Sigmoid colon (tissue), 4 donors: ENCODE measurements around the gene OPA3.

Experiments
- POLR2AphosphoS5 ChIP-seq, 4 donors: sonication (generic); formaldehyde crosslinking; IDR thresholded peaks; one replicate each; pipeline ENCODE4 v1.6.1; 2017; ENCODE audit warnings: antibody characterized with exemption in 4 of 4
- TF ChIP-seq, protein P1 (sequence below), 4 experiments: fragments of 450-650 bp in 3 of 4; fragments of 200-600 bp in 1 of 4; IDR thresholded peaks; one replicate each; pipeline ENCODE4 v1.5.1; 2016 to 2019; ENCODE audit warnings: antibody characterized with exemption in 4 of 4, mild to moderate bottlenecking in 3 of 4, moderate library complexity in 2 of 4

DNA sequence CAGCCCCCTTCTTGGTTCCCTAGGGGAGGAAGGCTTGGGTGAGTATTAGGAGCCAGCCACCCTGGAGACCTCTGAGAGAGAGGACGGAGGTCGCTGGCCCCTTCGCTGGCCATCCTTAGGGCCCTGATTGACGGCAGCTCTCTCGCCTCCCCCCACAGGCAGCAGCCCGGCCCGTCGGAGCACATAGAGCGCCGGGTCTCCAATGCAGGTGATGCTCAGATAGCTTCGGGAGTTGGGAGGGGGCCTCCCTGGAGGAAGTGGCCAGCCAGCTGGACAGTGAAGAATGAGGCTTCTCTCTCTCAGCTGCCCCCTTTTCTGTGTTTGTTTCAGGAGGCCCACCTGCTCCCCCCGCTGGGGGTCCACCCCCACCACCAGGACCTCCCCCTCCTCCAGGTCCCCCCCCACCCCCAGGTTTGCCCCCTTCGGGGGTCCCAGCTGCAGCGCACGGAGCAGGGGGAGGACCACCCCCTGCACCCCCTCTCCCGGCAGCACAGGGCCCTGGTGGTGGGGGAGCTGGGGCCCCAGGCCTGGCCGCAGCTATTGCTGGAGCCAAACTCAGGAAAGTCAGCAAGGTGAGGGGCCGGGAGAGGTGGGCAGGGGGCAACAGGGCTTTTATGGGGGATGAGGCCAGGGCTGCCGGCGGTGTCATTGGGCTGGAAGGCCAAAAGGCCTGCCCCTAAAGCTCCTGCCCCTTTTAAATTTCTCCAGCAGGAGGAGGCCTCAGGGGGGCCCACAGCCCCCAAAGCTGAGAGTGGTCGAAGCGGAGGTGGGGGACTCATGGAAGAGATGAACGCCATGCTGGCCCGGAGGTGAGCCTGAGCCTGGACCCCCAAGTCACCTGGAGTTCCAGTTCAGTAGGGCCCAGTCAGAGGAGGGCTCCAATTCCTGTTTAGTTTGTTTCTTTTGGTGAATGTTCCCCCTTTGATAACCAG is 62.3 kb downstream of the OPA3 start:
- TF ChIP-seq POLR2AphosphoS5 (IDR thresholded peaks at IDR 0.05), result no peak
- TF ChIP-seq, protein P1, sequence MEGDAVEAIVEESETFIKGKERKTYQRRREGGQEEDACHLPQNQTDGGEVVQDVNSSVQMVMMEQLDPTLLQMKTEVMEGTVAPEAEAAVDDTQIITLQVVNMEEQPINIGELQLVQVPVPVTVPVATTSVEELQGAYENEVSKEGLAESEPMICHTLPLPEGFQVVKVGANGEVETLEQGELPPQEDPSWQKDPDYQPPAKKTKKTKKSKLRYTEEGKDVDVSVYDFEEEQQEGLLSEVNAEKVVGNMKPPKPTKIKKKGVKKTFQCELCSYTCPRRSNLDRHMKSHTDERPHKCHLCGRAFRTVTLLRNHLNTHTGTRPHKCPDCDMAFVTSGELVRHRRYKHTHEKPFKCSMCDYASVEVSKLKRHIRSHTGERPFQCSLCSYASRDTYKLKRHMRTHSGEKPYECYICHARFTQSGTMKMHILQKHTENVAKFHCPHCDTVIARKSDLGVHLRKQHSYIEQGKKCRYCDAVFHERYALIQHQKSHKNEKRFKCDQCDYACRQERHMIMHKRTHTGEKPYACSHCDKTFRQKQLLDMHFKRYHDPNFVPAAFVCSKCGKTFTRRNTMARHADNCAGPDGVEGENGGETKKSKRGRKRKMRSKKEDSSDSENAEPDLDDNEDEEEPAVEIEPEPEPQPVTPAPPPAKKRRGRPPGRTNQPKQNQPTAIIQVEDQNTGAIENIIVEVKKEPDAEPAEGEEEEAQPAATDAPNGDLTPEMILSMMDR (IDR thresholded peaks at IDR 0.05), result no peak
